ENCODE data around the gene COL26A1.

DNA sequence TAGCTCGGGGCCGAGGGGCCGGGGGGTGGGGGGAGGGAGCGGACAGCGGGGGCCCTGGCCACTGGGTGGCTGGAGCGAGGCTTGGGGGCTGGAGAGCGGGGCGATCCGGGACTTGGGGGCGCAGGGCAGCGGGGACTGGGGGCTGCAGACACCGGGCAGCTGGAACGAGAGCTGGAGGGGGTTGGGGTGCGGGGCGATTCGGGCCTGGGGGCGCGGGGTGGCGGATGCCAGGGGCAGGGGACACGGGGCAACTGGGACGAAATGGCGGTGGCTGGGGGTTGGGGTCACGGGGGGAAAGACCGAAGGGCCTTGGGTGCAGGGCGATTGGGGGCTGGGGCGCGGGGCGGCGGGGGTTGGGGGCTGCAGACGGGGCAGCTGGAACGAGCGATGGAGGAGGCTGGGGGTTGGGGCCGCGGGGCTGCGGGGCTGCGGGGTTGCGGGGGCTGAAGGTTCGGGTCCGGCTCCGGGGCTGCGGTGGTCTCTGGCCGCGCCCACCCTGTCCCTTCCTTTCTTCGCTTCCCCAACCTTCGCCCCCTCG is 590 bp downstream of the COL26A1 start:
- no peak for TF ChIP-seq CTCF (IDR thresholded peaks at IDR 0.05)
- TF ChIP-seq POLR2A (IDR thresholded peaks at IDR 0.05), result no peak
- no peak for TF ChIP-seq POLR2AphosphoS5 (IDR thresholded peaks at IDR 0.05)
